IPS DF 19.7 (cell line): Measurements from ENCODE around the gene OR10H5.
"Not testable (repeated sequence)": the region's sequence is repeated elsewhere in the genome, so short reads cannot be mapped to it uniquely, and the experiment has no call there.

ENCODE experiments used
- DNase-seq: peaks from one replicate; pipeline ENCODE4 v3.0.0-alpha.2; 2013; ENCODE audit warnings: low read depth, low spot score

The OR10H5 gene

DNA sequence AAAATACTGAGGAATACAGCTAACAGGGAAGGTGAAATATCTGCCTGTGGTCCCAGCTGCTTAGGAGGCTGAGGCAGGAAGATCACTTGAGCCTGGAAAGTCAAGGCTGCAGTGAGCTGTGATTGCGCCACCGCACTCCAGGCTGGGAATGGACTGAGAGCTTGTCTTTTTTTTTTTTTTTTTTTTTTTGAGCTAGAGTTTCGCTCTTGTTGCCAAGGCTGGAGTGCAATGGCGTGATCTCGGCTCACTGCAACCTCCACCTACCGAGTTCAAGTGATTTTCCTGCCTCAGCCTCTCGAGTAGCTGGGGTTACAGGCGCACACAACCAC is 56.4 kb downstream of the OR10H5 start:
- not testable (repeated sequence) for DNase-seq

DNA sequence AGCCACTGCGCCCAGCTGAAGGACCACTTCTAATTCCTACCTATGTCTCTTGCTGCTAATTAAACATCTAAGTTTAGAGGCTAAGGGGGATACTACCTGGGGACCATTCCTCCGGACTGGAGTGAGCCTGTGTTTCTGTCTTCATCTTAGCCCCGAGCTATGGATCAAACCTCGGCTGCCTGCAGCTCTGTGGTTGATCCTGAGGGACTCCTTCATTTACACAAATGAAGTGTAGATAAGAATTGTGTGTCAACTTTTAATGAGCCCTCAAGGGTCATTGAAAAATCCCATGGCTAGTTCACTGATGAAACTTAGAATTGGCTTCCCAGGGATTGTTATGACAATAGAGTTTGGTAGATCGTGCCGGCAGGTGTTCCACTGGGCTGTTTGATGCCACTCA is 59.5 kb downstream of the OR10H5 start:
- DNase-seq = no peak

DNA sequence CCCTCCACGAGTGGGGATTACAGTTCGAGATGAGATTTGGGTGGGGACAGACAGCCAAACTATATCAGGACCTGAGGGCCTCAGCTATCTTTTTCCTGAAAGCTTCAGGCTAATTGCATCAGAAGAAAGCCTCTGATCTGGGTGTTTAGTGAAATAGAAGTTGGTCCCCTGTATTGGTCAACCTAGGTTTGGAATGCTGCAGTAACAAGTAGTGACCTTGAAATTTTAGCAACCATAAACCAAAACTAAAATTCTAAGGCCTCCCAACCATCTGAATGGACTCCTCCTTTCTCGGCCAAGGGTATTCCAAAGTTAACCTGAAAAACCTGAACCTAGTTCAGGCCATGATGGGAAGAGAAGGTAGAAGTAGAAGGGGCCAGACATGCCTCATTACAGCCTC is 62.9 kb downstream of the OR10H5 start:
- no peak for DNase-seq
